GM18858 (cell line): ENCODE data around the gene WASHC2A.
"Not testable (repeated sequence)": the region's sequence is repeated elsewhere in the genome, so short reads cannot be mapped to it uniquely, and the experiment has no call there.

ENCODE experiments used
- ATAC-seq: cut with Tn5 transposase; IDR thresholded peaks from one replicate; pipeline ENCODE4 v1.9.1; 2021; ENCODE audit not compliant: unreplicated experiment

The WASHC2A gene

GRCh38 chr10:50068352-50068659, 552 bp downstream of the WASHC2A start:
- not testable (repeated sequence) for ATAC-seq

GRCh38 chr10:50075139-50075538, 7.4 kb downstream of the WASHC2A start:
- ATAC-seq = not testable (repeated sequence)

- not testable (repeated sequence) for ATAC-seq
Observed at GRCh38 chr10:50075544-50075943, 7.8 kb downstream of the WASHC2A start.

GRCh38 chr10:50091304-50091703, 23.6 kb downstream of the WASHC2A start:
- not testable (repeated sequence) for ATAC-seq

GRCh38 chr10:50092928-50093327, 25.2 kb downstream of the WASHC2A start:
- ATAC-seq = not testable (repeated sequence)

GRCh38 chr10:50094630-50095029, 26.9 kb downstream of the WASHC2A start:
- not testable (repeated sequence) for ATAC-seq

GRCh38 chr10:50095402-50095801, 27.6 kb downstream of the WASHC2A start:
- not testable (repeated sequence) for ATAC-seq

- not testable (repeated sequence) for ATAC-seq
Observed at GRCh38 chr10:50096722-50097121, 29.0 kb downstream of the WASHC2A start.

GRCh38 chr10:50098645-50099044, 30.9 kb downstream of the WASHC2A start:
- not testable (repeated sequence) for ATAC-seq

- ATAC-seq = not testable (repeated sequence)
Observed at GRCh38 chr10:50101139-50101582, 33.4 kb downstream of the WASHC2A start.

- ATAC-seq = not testable (repeated sequence)
Observed at GRCh38 chr10:50101747-50102146, 34.0 kb downstream of the WASHC2A start.

- peak; percentile 73 for ATAC-seq
Observed at GRCh38 chr10:50102267-50102666, 34.5 kb downstream of the WASHC2A start.

GRCh38 chr10:50108999-50109698, 41.4 kb downstream of the WASHC2A start:
- not testable (repeated sequence) for ATAC-seq

GRCh38 chr10:50112419-50113112, 44.8 kb downstream of the WASHC2A start:
- ATAC-seq = not testable (repeated sequence)

GRCh38 chr10:50126765-50127164, 59.0 kb downstream of the WASHC2A start:
- ATAC-seq = not testable (repeated sequence)

- not testable (repeated sequence) for ATAC-seq
Observed at GRCh38 chr10:50127770-50128292, 60.1 kb downstream of the WASHC2A start.

GRCh38 chr10:50131245-50131965, 63.7 kb downstream of the WASHC2A start:
- not testable (repeated sequence) for ATAC-seq

GRCh38 chr10:50132322-50132721, 64.6 kb downstream of the WASHC2A start:
- not testable (repeated sequence) for ATAC-seq

GRCh38 chr10:50132841-50133240, 65.1 kb downstream of the WASHC2A start:
- ATAC-seq = not testable (repeated sequence)

GRCh38 chr10:50143512-50144174, 75.9 kb downstream of the WASHC2A start:
- ATAC-seq = not testable (repeated sequence)

- ATAC-seq = not testable (repeated sequence)
Observed at GRCh38 chr10:50145575-50145974, 77.8 kb downstream of the WASHC2A start.
